HG03378 (cell line): ENCODE results near the gene ZNF652.

Source experiments
- ATAC-seq: cut with Tn5 transposase; IDR thresholded peaks from one replicate; pipeline ENCODE4 v1.9.1; 2021; ENCODE audit warnings: mild to moderate bottlenecking, moderate library complexity; ENCODE audit not compliant: unreplicated experiment

The ZNF652 gene

DNA sequence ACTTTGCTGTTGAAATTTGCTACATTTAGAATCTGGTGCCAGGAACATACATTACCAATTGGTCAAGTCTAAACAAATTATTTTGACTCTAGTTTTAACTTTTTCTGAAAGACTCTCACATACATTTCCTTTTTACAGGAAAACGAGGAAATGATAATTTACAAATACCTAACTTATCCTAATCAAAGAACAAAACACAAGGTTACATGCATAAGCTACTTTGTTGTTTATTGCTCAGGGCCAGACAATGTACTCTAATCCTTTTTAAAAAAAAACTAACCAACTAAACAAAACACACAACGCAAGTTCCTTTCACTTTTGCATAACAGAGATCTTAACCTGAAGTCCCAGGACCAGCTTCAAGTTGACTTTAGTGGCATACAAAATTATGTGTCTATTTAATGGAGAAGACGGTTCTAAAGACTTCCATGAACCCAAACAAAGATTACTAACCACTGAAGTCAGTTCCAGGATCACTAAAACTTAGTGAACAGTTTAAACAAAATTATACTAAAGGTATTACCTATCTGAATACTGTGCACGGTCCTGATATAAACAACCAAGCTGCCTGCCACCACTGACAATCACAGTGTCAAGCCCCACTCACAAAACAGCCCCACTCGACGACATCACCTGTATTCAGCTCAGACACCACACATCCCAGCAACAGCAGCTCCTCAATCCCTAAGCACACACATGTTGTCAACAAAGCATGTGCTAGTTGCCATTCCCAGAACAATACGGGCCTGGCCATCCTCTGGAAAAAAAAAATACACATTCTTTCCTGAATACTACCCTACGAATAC is 1.9 kb downstream of the ZNF652 start:
- no peak for ATAC-seq

GRCh38 chr17:49358641-49359247 is 3.3 kb downstream of the ZNF652 start:
- ATAC-seq: peak; percentile 36

DNA sequence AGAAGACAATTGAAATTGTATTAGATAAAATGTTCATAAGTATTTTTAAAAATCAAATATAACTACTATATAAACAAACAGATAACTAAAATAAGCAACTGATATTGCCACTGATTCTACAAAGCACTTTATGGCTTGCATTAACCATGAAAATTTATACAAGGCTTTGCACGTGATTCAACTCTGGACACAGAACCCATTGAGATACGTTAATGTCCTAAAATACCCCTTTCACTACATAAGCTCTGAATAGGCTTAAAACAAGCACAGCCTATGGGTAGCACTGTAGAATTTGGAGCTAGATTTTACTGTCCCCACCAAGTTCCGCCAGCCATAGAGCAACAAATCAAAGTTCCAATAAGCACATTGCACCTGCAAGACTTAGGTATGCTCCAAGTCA is 4.5 kb downstream of the ZNF652 start:
- no peak for ATAC-seq

DNA sequence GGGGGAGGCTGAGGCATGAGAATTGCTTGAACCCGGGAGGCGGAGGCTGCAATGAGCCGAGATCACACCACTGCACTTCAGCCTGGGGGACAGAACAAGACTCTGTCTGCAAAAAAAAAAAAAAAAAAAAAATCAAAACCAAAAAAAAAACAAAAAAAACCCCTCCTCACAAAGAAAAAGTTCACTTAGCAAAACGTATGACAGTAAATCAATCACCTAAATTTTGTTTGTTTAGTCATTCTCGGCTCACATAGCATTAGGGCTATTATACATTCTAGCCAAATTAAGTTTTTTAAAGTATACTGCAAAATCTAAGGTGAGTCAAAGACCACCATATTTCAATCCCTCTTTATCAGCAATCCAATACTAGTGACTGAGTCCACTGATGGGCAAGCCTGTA is 5.7 kb downstream of the ZNF652 start:
- no peak for ATAC-seq

DNA sequence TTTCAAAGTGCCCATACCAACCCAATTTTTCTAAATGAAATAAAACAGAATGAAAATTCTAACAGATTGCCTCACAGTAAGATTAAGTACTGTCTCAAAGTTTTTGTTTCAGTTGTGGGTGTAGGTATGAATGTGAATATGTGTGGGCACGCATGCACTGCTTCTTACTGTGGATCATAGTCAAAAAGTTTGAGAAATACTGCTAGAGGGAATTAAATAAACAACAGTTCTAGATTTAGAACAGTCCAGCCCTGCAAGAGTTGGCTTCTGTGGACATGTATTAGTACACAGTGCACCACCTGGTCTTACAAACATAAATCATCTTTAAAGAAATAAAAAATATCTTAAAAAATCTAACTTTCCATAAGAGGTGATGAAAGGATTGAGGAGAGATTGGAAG is 8.4 kb downstream of the ZNF652 start:
- no peak for ATAC-seq

DNA sequence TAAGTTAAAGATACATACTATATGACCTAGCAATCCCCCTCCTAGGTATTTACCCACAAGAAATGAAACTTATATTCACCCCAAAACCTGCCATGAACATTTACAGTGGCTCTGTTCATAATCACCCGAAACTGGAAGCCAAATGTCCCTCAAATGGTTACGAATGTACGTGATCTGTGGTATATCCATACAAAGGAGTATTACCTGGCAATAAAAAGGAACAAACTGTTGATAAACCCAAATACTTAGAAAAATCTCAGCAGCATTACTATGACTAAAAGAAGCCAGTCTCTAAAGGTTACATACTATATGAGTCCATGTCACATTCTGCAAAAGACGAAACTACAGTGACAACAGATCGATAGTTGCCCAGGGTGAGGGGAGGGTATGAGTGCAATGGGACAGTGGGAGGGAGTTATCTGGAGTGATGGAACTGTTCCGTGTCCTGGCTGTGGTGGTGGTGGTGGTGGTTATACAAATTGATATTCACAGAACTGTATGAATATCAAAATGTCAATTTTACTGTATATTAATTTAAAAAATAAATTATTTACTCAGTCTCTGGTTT is 9.4 kb downstream of the ZNF652 start:
- no peak for ATAC-seq

GRCh38 chr17:49351572-49352140 is 10.4 kb downstream of the ZNF652 start:
- no peak for ATAC-seq

GRCh38 chr17:49349541-49349940 is 12.5 kb downstream of the ZNF652 start:
- no peak for ATAC-seq

- no peak for ATAC-seq
Measured at GRCh38 chr17:49344914-49345313, 17.1 kb downstream of the ZNF652 start.

DNA sequence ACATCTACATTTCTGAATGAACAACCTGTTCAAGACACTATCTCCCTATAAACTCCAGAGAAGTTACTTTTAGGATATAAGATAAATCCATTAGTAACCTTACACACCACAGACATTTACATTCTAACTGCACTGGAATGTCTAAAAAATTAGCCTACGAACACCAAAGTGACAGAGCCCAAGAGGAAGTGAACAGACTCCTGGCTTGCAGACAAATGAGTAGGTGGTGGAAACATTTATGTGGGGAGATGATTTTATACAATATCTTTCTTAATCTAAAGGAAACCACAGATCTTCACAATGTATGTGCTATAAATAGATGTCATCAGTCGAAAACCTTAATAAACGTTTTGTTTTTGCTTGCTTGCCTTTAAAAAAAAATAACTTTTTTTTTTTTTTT is 18.8 kb downstream of the ZNF652 start:
- no peak for ATAC-seq

DNA sequence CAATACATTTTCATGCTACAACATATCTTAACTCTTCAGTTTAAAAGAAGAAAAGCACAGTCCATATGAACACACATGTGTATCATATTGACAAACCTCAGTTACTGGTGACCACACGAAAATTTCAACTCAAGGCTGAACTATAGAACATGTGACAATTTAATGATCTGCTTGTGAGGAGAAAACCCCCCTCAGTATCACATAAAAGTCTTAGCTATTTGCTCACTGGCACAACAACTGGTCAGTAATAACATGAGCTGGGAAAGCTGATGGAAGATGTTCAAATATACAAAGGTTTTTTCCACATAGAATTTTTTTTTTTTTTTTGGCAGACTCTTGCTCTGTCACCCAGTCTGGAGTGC is 19.5 kb downstream of the ZNF652 start:
- peak; percentile 34 for ATAC-seq

GRCh38 chr17:49341356-49341755 is 20.7 kb downstream of the ZNF652 start:
- no peak for ATAC-seq

DNA sequence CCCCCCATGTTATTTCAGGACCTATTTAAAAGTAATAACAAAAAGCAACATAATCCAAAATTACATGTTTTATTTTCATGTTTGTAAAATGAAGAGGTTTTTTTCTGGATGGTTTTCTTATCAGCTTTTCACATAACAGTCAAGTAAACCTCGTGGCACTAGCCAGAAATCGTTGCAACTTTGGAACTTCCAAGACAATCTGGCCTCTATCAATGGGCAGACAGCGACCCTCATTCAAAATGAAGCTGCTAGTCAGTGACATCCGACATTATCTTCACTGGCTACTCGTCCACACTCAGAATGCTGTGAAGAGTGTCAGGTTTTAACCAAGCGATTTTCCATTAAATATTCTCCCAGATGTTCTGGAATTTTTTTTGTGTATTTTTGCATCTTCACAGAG is 22.7 kb downstream of the ZNF652 start:
- ATAC-seq: no peak

DNA sequence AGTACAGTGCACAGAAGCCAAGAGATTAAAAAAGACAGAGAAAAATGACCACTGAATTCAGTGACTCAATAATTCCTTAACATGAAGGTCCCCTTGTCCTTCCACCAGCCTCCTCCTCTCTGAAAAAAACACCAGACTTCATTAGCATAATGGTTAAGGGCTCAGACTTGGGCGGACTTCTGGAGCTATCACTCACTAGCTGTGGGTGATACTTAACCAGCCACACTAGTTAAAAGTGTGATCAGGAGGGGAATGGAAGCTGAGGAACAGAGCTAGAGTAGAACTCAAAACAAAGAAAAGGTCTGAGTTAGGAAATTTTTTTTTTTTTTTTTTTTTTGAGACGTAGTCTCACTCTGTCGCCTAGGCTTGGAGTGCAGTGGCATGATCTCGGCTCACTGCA is 23.2 kb downstream of the ZNF652 start:
- no peak for ATAC-seq

- no peak for ATAC-seq
Measured at GRCh38 chr17:49337884-49338283, 24.2 kb downstream of the ZNF652 start.

GRCh38 chr17:49334744-49335512 is 27.1 kb downstream of the ZNF652 start:
- no peak for ATAC-seq

- ATAC-seq: no peak
Measured at GRCh38 chr17:49333804-49334203, 28.2 kb downstream of the ZNF652 start.

DNA sequence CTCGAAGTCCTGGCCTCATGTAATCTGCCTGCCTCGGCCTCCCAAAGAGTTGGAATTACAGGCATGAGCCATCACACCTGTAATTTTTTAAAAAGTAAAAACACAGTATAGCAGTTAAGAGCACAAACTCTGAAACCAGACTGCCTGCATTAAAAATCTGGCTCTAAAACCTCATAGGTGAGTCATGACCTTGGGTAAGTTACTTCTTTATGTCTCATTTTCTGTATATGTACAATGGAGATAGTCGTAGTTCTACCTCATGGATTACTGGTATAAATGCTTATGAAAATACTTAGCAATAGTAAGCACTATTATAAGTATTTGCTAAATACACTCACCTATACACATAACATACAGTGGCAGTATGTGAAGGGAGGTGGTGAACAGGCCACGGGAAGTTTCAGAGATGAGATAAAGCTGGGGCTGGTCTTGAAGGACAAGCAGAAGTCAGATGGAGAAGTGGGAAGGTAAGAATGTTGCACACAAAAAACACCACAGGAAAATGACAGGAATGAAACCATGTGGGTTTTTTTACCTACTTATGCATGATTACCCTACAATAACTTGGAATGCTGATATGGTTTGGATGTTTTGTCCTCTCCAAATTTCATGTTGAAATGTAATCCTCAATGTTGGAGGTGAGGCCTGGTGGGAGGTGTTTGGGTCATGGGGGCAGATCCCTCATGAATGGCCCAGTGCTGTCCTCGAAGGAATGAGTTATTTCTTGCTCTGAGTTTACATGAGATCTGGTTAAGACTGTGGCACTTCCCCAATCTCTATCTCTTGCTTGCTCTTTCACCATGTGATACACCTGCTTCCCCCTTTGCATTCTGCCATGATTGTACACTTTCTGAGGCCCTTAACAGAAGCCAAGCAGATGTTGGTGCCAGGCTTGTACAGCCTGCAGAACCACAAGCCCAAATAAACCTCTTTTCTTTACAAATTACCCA is 33.9 kb downstream of the ZNF652 start:
- no peak for ATAC-seq

DNA sequence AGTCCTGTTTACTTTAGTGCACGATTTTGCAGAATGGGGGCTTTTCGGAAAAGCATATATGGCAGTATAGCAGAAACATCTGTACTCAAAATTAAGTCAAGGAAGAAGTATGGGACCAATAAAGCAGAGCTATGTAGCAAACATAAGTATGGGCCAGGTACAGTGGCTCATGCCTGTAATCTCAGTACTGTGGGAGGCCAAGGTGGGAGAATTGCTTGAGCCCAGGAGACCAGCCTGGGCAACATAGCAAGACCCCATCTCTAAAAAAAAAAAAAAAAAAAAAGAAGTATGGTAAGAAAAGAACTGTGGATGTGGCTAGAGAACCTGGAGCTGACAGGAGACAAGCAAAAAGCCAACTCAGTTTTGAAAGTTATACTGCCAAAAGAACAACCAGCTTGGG is 36.1 kb downstream of the ZNF652 start:
- no peak for ATAC-seq

DNA sequence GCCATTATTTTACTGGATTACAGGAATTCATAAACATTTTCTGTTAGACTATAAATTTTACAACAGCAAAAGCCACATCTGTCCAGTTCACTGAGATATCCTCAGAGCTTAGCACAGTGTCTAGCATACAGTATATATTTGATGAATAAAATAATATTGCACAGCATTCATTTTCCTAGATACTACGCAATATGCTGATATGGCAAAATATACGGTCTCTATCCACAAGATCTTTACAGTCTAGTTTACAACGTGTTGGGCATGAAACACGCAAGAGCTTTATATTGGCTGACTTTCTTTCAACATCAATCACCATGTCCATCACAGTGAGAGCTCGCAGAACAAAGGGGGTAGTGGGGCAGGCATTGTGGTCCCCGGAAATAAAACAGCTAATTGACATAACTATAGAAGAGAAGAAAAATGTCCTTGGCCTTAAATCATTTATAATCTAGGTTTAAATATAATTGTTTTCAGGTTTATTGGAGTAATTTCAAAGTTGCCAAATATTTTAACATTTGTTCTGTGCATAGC is 43.5 kb downstream of the ZNF652 start:
- ATAC-seq: no peak
